Measurements from ENCODE around the gene NEB. TPM values are rescaled to one million over a fixed set of nuclear protein-coding genes. Genes with fewer than 3 reads are reported as not detected.
"Not testable (repeated sequence)": the region's sequence is repeated elsewhere in the genome, so short reads cannot be mapped to it uniquely, and the experiment has no call there.

NEB gene
- polyA plus RNA-seq, 3 donors: 2.7 TPM; not detected in 2

DNA sequence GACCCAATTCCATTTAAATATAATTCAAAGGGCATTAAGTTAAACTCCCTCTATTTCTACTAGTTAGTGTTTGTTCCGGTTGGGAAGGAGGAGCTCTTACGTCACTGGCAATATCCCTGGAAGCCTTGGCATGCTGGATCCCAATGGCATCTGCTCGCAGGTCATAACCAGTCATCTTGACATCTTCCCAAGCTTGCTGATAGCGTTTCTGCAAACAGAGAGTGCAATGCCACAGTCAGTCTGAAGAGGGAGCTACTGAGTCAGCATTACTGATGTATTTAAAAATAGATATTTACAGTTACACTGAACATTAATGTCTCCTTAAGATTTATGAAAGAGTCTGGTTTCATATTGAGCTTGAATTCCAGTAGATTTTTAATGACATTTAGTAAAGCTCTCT is 153.6 kb downstream of the NEB start:
- H2AFZ ChIP-seq (ENCODE audit: insufficient read depth, low read depth, low read length, poor library complexity, severe bottlenecking); H3K4me1 Mint-ChIP-seq; H3K4me3 ChIP-seq (replicated peaks in 1 of 3; ENCODE audit: low read depth in 2 of 3, low read length in 3 of 3); H3K9me3 ChIP-seq (replicated peaks in 1 of 2; ENCODE audit: control insufficient read depth in 1 of 2, insufficient read depth in 1 of 2, low read length in 2 of 2); H3K4me3 Mint-ChIP-seq; H3K9me3 Mint-ChIP-seq; H3K4me2 ChIP-seq (replicated peaks; ENCODE audit: extremely low read depth, low read length, poor library complexity, severe bottlenecking); H3K27me3 ChIP-seq (ENCODE audit: control insufficient read depth in 2 of 2, insufficient read depth in 2 of 2, low read length in 2 of 2); H3K36me3 Mint-ChIP-seq; H3K9ac ChIP-seq (ENCODE audit: insufficient read depth, low read length, poor library complexity, severe bottlenecking); H3K36me3 ChIP-seq (replicated peaks in 1 of 2; ENCODE audit: control insufficient read depth in 1 of 2, insufficient read depth in 2 of 2, low read length in 2 of 2); H3K27me3 Mint-ChIP-seq (ENCODE audit: low read depth in 3 of 3); H3K27ac Mint-ChIP-seq; H3K4me1 ChIP-seq (ENCODE audit: control insufficient read depth in 1 of 2, insufficient read depth in 2 of 2, low read length in 2 of 2); DNase-seq; intact Hi-C loops (cut with micrococcal nuclease); H3K27ac ChIP-seq (ENCODE audit: low read depth in 1 of 2, low read length in 2 of 2); H4K20me1 ChIP-seq (ENCODE audit: insufficient read depth, low read length); H3K79me2 ChIP-seq (ENCODE audit: insufficient read depth, low read length): not testable (repeated sequence)
- no CpG with 5 or more reads among the region's 4 CpGs for WGBS (ENCODE audit: insufficient coverage)

DNA sequence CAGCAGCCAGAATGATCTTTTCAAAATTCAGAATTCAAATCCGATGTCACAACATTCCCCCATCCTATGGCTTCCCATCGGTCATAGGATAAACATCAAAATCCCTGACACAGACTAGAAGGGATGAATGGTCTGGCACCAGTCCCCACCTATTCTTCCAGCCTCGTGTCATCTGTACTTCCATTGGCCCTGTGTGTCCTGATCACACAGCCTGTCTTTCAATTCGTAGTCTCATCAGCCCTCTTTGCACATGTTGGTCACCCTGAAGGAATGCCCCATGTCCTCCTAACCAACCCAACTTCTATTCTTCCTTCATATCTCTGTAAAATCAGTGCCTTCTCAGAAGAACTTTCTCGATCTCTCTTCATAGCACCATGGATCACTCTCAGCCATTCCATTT is 157.2 kb downstream of the NEB start:
- Histone ChIP-seq H4K20me1 (ENCODE audit: insufficient read depth, low read length) (no peaks in the 10 kb centered on the region), H3K27ac (ENCODE audit: low read depth in 1 of 2, low read length in 2 of 2) (no peak overlapping the region), H3K4me1 (ENCODE audit: control insufficient read depth in 1 of 2, insufficient read depth in 2 of 2, low read length in 2 of 2) (no peaks in the 10 kb centered on the region), H3K4me2 (replicated peaks; ENCODE audit: extremely low read depth, low read length, poor library complexity, severe bottlenecking) (no peak overlapping the region), H3K27me3 (ENCODE audit: control insufficient read depth in 2 of 2, insufficient read depth in 2 of 2, low read length in 2 of 2) (no peaks in the 10 kb centered on the region), H3K9me3 (replicated peaks in 1 of 2; ENCODE audit: control insufficient read depth in 1 of 2, insufficient read depth in 1 of 2, low read length in 2 of 2) (no peaks in the 10 kb centered on the region), H3K79me2 (ENCODE audit: insufficient read depth, low read length) (no peaks in the 10 kb centered on the region), H3K9ac (ENCODE audit: insufficient read depth, low read length, poor library complexity, severe bottlenecking) (no peak overlapping the region), H3K4me3 (replicated peaks in 1 of 3; ENCODE audit: low read depth in 2 of 3, low read length in 3 of 3) (no peak overlapping the region), H2AFZ (ENCODE audit: insufficient read depth, low read depth, low read length, poor library complexity, severe bottlenecking) (no peak overlapping the region), H3K36me3 (replicated peaks in 1 of 2; ENCODE audit: control insufficient read depth in 1 of 2, insufficient read depth in 2 of 2, low read length in 2 of 2) (no peaks in the 10 kb centered on the region)
- Mint-ChIP-seq H3K27me3 (ENCODE audit: low read depth in 3 of 3) (peaks cover 0 to 1% (median 0%) of the 10 kb centered on the region in 3 donors), H3K4me1 (no peaks in the 10 kb centered on the region), H3K4me3 (no peak overlapping the region), H3K27ac (peak overlapping the region in 1 of 7 donors; percentile 2), H3K36me3 (no peaks in the 10 kb centered on the region), H3K9me3 (no peaks in the 10 kb centered on the region)
- no peak for TF ChIP-seq CTCF (IDR thresholded peaks at IDR 0.05)
- WGBS (ENCODE audit: insufficient coverage): 87% methylated on average over 4 of the region's 5 CpGs
- DNase-seq: no peak
- intact Hi-C loops (cut with micrococcal nuclease): no loop called here
